Lung (tissue), 12 donors: ENCODE data around the gene TBXA2R. TPM values are rescaled to one million over a fixed set of nuclear protein-coding genes. Genes with fewer than 3 reads are reported as not detected.

Experiments
- ATAC-seq: fragments of 200-7000 bp; cut with Tn5 transposase; one replicate; pipeline ENCODE4 v1.9.1; 2020; ENCODE audit warnings: moderate number of reproducible peaks; ENCODE audit not compliant: insufficient read depth, low FRiP score
- DNase-seq, 3 donors: peaks; one replicate each; pipeline ENCODE4 v3.0.0-alpha.2; 2013 to 2017
- H3K27ac ChIP-seq, 2 donors: one replicate each; pipeline ENCODE4 v1.5.1; 2013; ENCODE audit warnings: mild to moderate bottlenecking in 2 of 2, moderate library complexity in 2 of 2, control low read depth in 1 of 2, inconsistent platforms in 1 of 2, low read depth in 1 of 2, low read length in 1 of 2
- H3K27me3 ChIP-seq, 3 donors: one replicate each; pipeline ENCODE4 v1.5.1; 2013; ENCODE audit warnings: low read length in 2 of 3; ENCODE audit not compliant: control insufficient read depth in 3 of 3, insufficient read depth in 3 of 3
- H3K36me3 ChIP-seq, 4 donors: one replicate each; pipeline ENCODE4 v1.5.1; 2013; ENCODE audit warnings: low read length in 4 of 4, mild to moderate bottlenecking in 1 of 4, moderate library complexity in 1 of 4; ENCODE audit not compliant: control insufficient read depth in 4 of 4, insufficient read depth in 4 of 4
- H3K4me1 ChIP-seq, 5 donors: one replicate each; pipeline ENCODE4 v1.5.1; 2013; ENCODE audit warnings: low read length in 5 of 5, mild to moderate bottlenecking in 2 of 5, moderate library complexity in 1 of 5; ENCODE audit not compliant: control insufficient read depth in 5 of 5, insufficient read depth in 5 of 5
- H3K4me3 ChIP-seq: one replicate; pipeline ENCODE4 v1.5.1; 2013; ENCODE audit warnings: mild to moderate bottlenecking, control low read depth, moderate library complexity
- H3K9ac ChIP-seq, 2 donors: one replicate each; pipeline ENCODE4 v1.5.1; 2013; ENCODE audit warnings: low read length in 2 of 2, control low read depth in 1 of 2; ENCODE audit not compliant: insufficient read depth in 1 of 2
- H3K9me3 ChIP-seq, 4 donors: one replicate each; pipeline ENCODE4 v1.5.1; 2013; ENCODE audit warnings: low read length in 3 of 4, mild to moderate bottlenecking in 1 of 4, moderate library complexity in 1 of 4; ENCODE audit not compliant: control insufficient read depth in 4 of 4, insufficient read depth in 3 of 4
- CTCF ChIP-seq: IDR thresholded peaks from 2 replicates; pipeline ENCODE4 v1.5.1; 2012; ENCODE audit warnings: mild to moderate bottlenecking; ENCODE audit errors: control extremely low read depth, extremely low read depth
- WGBS, 2 donors: extraction: QIAGEN DNeasy Blood & Tissue Kit; methylation state at CpG; one replicate each; pipeline ENCODE4 v1.1.7; 2013; 5-methylcytosine and 5-hydroxymethylcytosine counted together
- polyA plus RNA-seq, 2 donors: library from polyadenylated mRNA; stranded (reverse); fragments of 200-250 nt; gene quantifications; one replicate each; pipeline ENCODE4 v1.2.1, GENCODE V29; 2013
- total RNA-seq, 2 donors: library from RNA; depleted of rRNA in 1 of 2; stranded (reverse); fragments of >200 nt in 1 of 2; gene quantifications; one replicate each; pipeline ENCODE4 v1.2.1, GENCODE V29; 2014 to 2021
- donor health status: control.
- donor health status: control.
- donor health status: Bipolar disorder and iron deficiency.
- donor health status: healthy.
- donor health status: DM: yes; HTN: yes; CAD: no.

The TBXA2R gene
- total and polyA plus RNA-seq, 4 donors: 2.5 to 7.6 (median 3.5) TPM

- TF ChIP-seq CTCF: no peak
- H3K9me3 ChIP-seq: peaks cover 0 to 2% (median 0%) of the 10 kb centered on the region in 4 donors
- ATAC-seq: no peak
- H3K27ac ChIP-seq: no peak overlapping the region
- H3K4me1 ChIP-seq: peaks cover 0 to 17% (median 0%) of the 10 kb centered on the region in 5 donors
- WGBS, 2 donors: 92% methylated on average over 28 of the region's 28 CpGs
- H3K36me3 ChIP-seq: peaks cover 0 to 11% (median 0%) of the 10 kb centered on the region in 4 donors
- H3K9ac ChIP-seq: no peak overlapping the region
- no peak for DNase-seq
- peaks cover 0 to under 1% (median 0%) of the 10 kb centered on the region in 3 donors for H3K27me3 ChIP-seq
- H3K4me3 ChIP-seq: no peak overlapping the region
These were observed 6.9 kb downstream of the TBXA2R start for GRCh38 chr19:3599776-3600187.

DNA sequence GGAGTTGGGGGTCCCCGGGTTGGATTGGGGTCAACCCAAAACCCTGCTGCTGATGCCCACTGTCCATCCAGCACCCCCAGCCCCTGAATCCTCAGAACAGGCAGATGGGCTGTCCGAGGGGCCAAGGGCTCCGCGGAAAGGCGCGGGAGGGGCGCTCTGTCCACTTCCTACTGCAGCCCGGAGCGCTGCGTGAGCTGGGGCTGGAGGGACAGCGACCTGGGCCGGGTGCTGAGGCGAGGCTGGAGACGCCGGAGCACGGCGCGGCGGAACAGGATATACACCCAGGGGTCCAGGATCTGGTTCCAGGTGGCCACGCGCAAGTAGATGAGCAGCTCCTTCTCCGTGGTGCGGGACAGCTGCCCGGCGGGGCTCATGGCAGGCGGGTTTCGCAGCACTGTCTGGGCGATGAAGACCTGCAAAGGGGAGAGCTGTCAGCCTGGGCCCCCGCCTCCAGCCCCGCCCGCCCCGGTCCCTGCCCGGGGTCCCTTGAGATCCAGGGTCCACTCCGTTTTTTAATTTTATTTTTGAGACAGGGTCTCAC lies 11.1 kb downstream of the TBXA2R start:
- peaks cover 0 to 11% (median 0%) of the 10 kb centered on the region in 4 donors for H3K36me3 ChIP-seq
- H3K9me3 ChIP-seq: peaks cover 0 to 2% (median 0%) of the 10 kb centered on the region in 4 donors
- no peak overlapping the region for H3K9ac ChIP-seq
- ATAC-seq: no peak
- whole genome bisulfite sequencing, 2 donors: 86 to 90% methylated on average over 30 to 34 of the region's 34 CpGs
- DNase-seq: no peak
- no peak overlapping the region for H3K4me3 ChIP-seq
- H3K4me1 ChIP-seq: no peaks in the 10 kb centered on the region
- no peak overlapping the region for H3K27ac ChIP-seq
- peaks cover 0 to 5% (median 2%) of the 10 kb centered on the region in 3 donors for H3K27me3 ChIP-seq
- no peak for TF ChIP-seq CTCF

GRCh38 chr19:3593156-3593555 lies 13.5 kb downstream of the TBXA2R start:
- peaks cover 0 to 7% (median 0%) of the 10 kb centered on the region in 4 donors for H3K36me3 ChIP-seq
- peaks cover 0 to 5% (median 2%) of the 10 kb centered on the region in 3 donors for H3K27me3 ChIP-seq
- WGBS, 2 donors: 53 to 58% methylated on average over 11 of the region's 11 CpGs
- DNase-seq (no peak), ATAC-seq (no peak)
- no peak overlapping the region for H3K4me3 ChIP-seq
- no peaks in the 10 kb centered on the region for H3K4me1 ChIP-seq
- no peak overlapping the region for H3K27ac ChIP-seq
- no peak for TF ChIP-seq CTCF
- H3K9me3 ChIP-seq: no peaks in the 10 kb centered on the region
- no peak overlapping the region for H3K9ac ChIP-seq
